HepG2 (cell line): ENCODE data around the gene NBEAL1. TPM values are rescaled to one million over a fixed set of nuclear protein-coding genes. Genes with fewer than 3 reads are reported as not detected.
A peak's percentile ranks its signal among the peaks of the same experiment; 100 is the strongest.
"Not testable (repeated sequence)": the region's sequence is repeated elsewhere in the genome, so short reads cannot be mapped to it uniquely, and the experiment has no call there.

Experiments
- ATAC-seq: fragments of 200-7000 bp; cut with Tn5 transposase; 3 replicates; pipeline ENCODE4 v1.9.1; 2020; ENCODE audit warnings: mild to moderate bottlenecking, moderate library complexity
- BruUV-seq: library from RNA; stranded (reverse); fragments of 400-500 nt; replicated peaks from 2 replicates; lab custom pipeline; 2021; lab: Mats Ljungman, UMichigan
- CTCF ChIA-PET: fragments of 300-600 bp; formaldehyde crosslinking; extraction: SDS; loops from one replicate; lab custom pipeline; 2021; ENCODE audit warnings: low total read pairs, inconsistent platforms, low intra/inter-chr PET ratio; lab: Yijun Ruan, JAX
- POLR2A ChIA-PET: fragments of 350-600 bp; sonication (Branson Sonifier 250); formaldehyde crosslinking; loops from one replicate; lab custom pipeline; 2020; ENCODE audit warnings: antibody characterized with exemption, inconsistent platforms; lab: Yijun Ruan, JAX
- DNase-seq: peaks from one replicate; pipeline ENCODE4 v3.0.0-alpha.2; 2015; ENCODE audit warnings: low spot score
- FAIRE-seq: peaks from 3 replicates; lab custom pipeline; 2011; peaks lifted over from hg19 to GRCh38; lab: Jason Lieb, UNC
- H2AFZ ChIP-seq: one replicate; pipeline ENCODE4 v1.6.1; 2011; ENCODE audit warnings: low read length, inconsistent platforms
- H3K27ac ChIP-seq: fragments of 300-600 bp; 3 replicates; pipeline ENCODE4 v1.8.0; 2011; ENCODE audit warnings: mixed run types, mild to moderate bottlenecking, mixed read lengths, low read length, inconsistent platforms; ENCODE audit not compliant: insufficient read depth; ENCODE audit errors: extremely low read length
- H3K27me3 ChIP-seq, 2 experiments: fragments of 200-600 bp in 1 of 2; 2 replicates in 1 of 2; 3 replicates in 1 of 2; pipeline versions ENCODE4 v1.6.0 to v1.8.0; 2011; ENCODE audit warnings: low read length in 2 of 2, mild to moderate bottlenecking in 2 of 2, moderate library complexity in 2 of 2, inconsistent platforms in 1 of 2; ENCODE audit not compliant: insufficient read depth in 2 of 2, control insufficient read depth in 1 of 2
- H3K36me3 ChIP-seq, 2 experiments: fragments of 200-600 bp in 1 of 2; replicated peaks in 1 of 2; 2 replicates in 1 of 2; 3 replicates in 1 of 2; pipeline versions ENCODE4 v1.5.1 to v1.8.0; 2011; ENCODE audit warnings: low read length in 2 of 2, inconsistent platforms in 1 of 2; ENCODE audit not compliant: insufficient read depth in 2 of 2, control insufficient read depth in 1 of 2
- H3K4me1 ChIP-seq: 2 replicates; pipeline ENCODE4 v1.5.1; 2012; ENCODE audit warnings: low read length, inconsistent platforms; ENCODE audit not compliant: insufficient read depth
- H3K4me2 ChIP-seq: 2 replicates; pipeline ENCODE4 v1.6.0; 2011; ENCODE audit warnings: low read depth, low read length, inconsistent platforms
- H3K4me3 ChIP-seq, 3 experiments: fragments of 200-600 bp in 1 of 3; sonication (generic), shearing (Covaris generic) in 1 of 3; replicated peaks in 1 of 3; 2 replicates each; pipeline ENCODE4 v1.5.1; 2011 to 2016; ENCODE audit warnings: low read length in 3 of 3, inconsistent platforms in 2 of 3, low read depth in 2 of 3, mild to moderate bottlenecking in 2 of 3, control low read depth in 1 of 3, mixed read lengths in 1 of 3; ENCODE audit not compliant: insufficient read depth in 1 of 3
- H3K79me2 ChIP-seq: one replicate; pipeline ENCODE4 v1.6.1; 2011; ENCODE audit warnings: low read length, inconsistent platforms; ENCODE audit not compliant: insufficient read depth
- H3K9ac ChIP-seq: 2 replicates; pipeline ENCODE4 v1.6.0; 2011; ENCODE audit warnings: mild to moderate bottlenecking, low read depth, low read length, inconsistent platforms; ENCODE audit not compliant: insufficient read depth
- H3K9me3 ChIP-seq: 2 replicates; pipeline ENCODE4 v1.5.1; 2012; ENCODE audit warnings: mild to moderate bottlenecking, low read length
- H4K20me1 ChIP-seq: 2 replicates; pipeline ENCODE4 v1.6.0; 2011; ENCODE audit warnings: inconsistent platforms, mild to moderate bottlenecking, low read length, moderate library complexity; ENCODE audit not compliant: insufficient read depth
- ISX ChIP-seq: sonication (generic); formaldehyde crosslinking; conservative IDR thresholded peaks from 2 replicates; pipeline ENCODE4 v1.5.0; 2020; ENCODE audit warnings: missing genetic modification reagents
- KLF11 ChIP-seq: IDR thresholded peaks from 2 replicates; pipeline ENCODE4 v1.6.1; 2016; ENCODE audit warnings: missing compliant biosample characterization
- KLF13 ChIP-seq: sonication (generic); formaldehyde crosslinking; IDR thresholded peaks from 2 replicates; pipeline ENCODE4 v1.4.0; 2020; ENCODE audit warnings: mild to moderate bottlenecking, missing genetic modification reagents
- PITX1 ChIP-seq: sonication (generic); formaldehyde crosslinking; IDR thresholded peaks from 2 replicates; pipeline ENCODE4 v1.5.1; 2020; ENCODE audit warnings: mild to moderate bottlenecking, missing genetic modification reagents
- SALL2 ChIP-seq: sonication (generic); formaldehyde crosslinking; IDR thresholded peaks from 2 replicates; pipeline ENCODE4 v1.8.1; 2023; ENCODE audit warnings: mild to moderate bottlenecking, missing genetic modification reagents, inconsistent platforms
- ZNF530 ChIP-seq: sonication (generic); formaldehyde crosslinking; IDR thresholded peaks from 2 replicates; pipeline ENCODE4 v1.5.0; 2020; ENCODE audit warnings: low read depth, mild to moderate bottlenecking, missing genetic modification reagents
- ZNF574 ChIP-seq: sonication (generic); formaldehyde crosslinking; IDR thresholded peaks from 2 replicates; pipeline ENCODE4 v1.4.0; 2020; ENCODE audit warnings: missing genetic modification reagents
- ZNF720 ChIP-seq: sonication (generic); formaldehyde crosslinking; IDR thresholded peaks from 2 replicates; pipeline ENCODE4 v1.4.0; 2020; ENCODE audit warnings: missing genetic modification reagents
- WGBS: methylation state at CpG from one replicate; pipeline ENCODE4 v1.1.6; 2017; ENCODE audit warnings: low lambda C conversion rate; 5-methylcytosine and 5-hydroxymethylcytosine counted together
- in situ Hi-C: cut with HindIII; loops from 2 replicates; pipeline ENCODE4 v1.10.0; 2017; ENCODE audit warnings: low pct_unique_long_range_greater_than_20kb; ENCODE audit not compliant: extremely low pct_ligation_motif_present
- intact Hi-C: fragments of 100-400 bp; cut with micrococcal nuclease; formaldehyde crosslinking; loops from one replicate; pipeline ENCODE4 v1.10.0; 2022; ENCODE audit not compliant: unreplicated experiment
- polyA plus RNA-seq, 8 experiments: library from polyadenylated mRNA; depleted of rRNA in 3 of 8; stranded (reverse) in 7 of 8; unstranded in 1 of 8; fragments of >200 nt; fragmentation: Illumina TruSeq in 4 of 8; extraction: Trizol in 4 of 8; gene quantifications; 2 replicates each; pipeline versions ENCODE4 v1.2.1 to v1.2.3, GENCODE V29; 2011 to 2016; ENCODE audit warnings: low read depth in 4 of 8, missing spikeins in 1 of 8, mixed read lengths in 1 of 8; ENCODE audit not compliant: insufficient read depth in 1 of 8
- total RNA-seq, 5 experiments: library from RNA; depleted of rRNA; stranded (reverse); fragments of >200 nt; fragmentation: Illumina TruSeq; extraction: Trizol; gene quantifications; 2 replicates each; pipeline ENCODE4 v1.2.3, GENCODE V29; 2016; ENCODE audit warnings: low read depth in 1 of 5

NBEAL1 gene
- total and polyA plus RNA-seq, 2 of the 13 experiments (the other 11 are each of a cell fraction or from before 2014, with no cell fraction given): 6.4 to 15.7 TPM

GRCh38 chr2:203104273-203104672 is 89.6 kb downstream of the NBEAL1 start (continued):
- TF ChIP-seq PITX1 (CRISPR knock-in tag) (no peak), KLF13 (CRISPR knock-in tag) (no peak), SALL2 (CRISPR knock-in tag) (no peak), ZNF720 (CRISPR knock-in tag) (no peak)

GRCh38 chr2:203105996-203106395 is 91.3 kb downstream of the NBEAL1 start:
- H2AFZ ChIP-seq: no peak overlapping the region
- CTCF ChIA-PET: no interaction called here
- no peak for DNase-seq
- peak; percentile 42 for FAIRE-seq
- no peak overlapping the region for H3K9ac ChIP-seq
- H3K4me2 ChIP-seq: no peak overlapping the region
- ATAC-seq: no peak
- H4K20me1 ChIP-seq: no peaks in the 10 kb centered on the region
- TF ChIP-seq ZNF530 (CRISPR knock-in tag) (no peak), KLF11 (CRISPR knock-in tag) (no peak), ZNF574 (CRISPR knock-in tag) (no peak), ISX (no peak)
- intact Hi-C loops (no loop called here), in situ Hi-C loops (no loop called here)
- no peaks in the 10 kb centered on the region for H3K4me1 ChIP-seq
- BruUV-seq: no TSS peak
- H3K79me2 ChIP-seq: no peaks in the 10 kb centered on the region
- H3K9me3 ChIP-seq: peaks cover 16% of the 10 kb centered on the region; the same call in 1 of the 2 replicates
- peaks cover 2 to 15% of the 10 kb centered on the region in 2 experiments; a peak in 3 of 5 replicates for H3K36me3 ChIP-seq
- POLR2A ChIA-PET: no interaction called here
- H3K4me3 ChIP-seq: no peak overlapping the region
- no peaks in the 10 kb centered on the region for H3K27me3 ChIP-seq
- no peak overlapping the region for H3K27ac ChIP-seq

DNA sequence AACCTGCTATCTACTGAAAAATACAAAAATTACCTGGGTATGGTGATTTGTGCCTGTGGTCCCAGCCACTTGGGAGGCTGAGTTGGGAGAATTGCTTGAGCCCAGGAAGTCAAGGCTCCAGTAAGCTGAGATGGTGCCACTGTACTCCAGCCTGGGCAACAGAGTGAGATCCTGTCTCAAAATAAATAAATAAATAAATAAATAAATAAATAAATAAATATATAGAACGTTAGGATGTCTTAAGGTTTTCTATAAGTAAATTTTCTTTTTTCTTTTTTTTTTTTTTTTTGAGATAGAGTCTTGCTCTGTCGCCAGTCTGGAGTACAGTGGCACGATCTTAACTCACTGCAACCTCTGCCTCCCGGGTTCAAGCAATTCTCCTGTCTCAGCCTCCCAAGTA is 95.8 kb downstream of the NBEAL1 start:
- H2AFZ ChIP-seq, H3K27ac ChIP-seq, H3K27me3 ChIP-seq, H3K4me3 ChIP-seq, FAIRE-seq, CTCF ChIA-PET, ATAC-seq, H3K4me2 ChIP-seq, H3K4me1 ChIP-seq, H3K79me2 ChIP-seq, DNase-seq, H4K20me1 ChIP-seq, BruUV-seq, POLR2A ChIA-PET, H3K9ac ChIP-seq, intact Hi-C loops, H3K9me3 ChIP-seq, in situ Hi-C loops: not testable (repeated sequence)
- H3K36me3 ChIP-seq: peaks cover 3 to 15% of the 10 kb centered on the region in 2 experiments; a peak in 3 of 5 replicates
- 72% methylated on average over 4 of the region's 4 CpGs for WGBS
